Measurements from ENCODE around the gene ARID1A. TPM values are rescaled to one million over a fixed set of nuclear protein-coding genes. Genes with fewer than 3 reads are reported as not detected.

Gene ARID1A
- total and polyA plus RNA-seq, 2 experiments from 2014 or later = 50.0 to 104 TPM

DNA sequence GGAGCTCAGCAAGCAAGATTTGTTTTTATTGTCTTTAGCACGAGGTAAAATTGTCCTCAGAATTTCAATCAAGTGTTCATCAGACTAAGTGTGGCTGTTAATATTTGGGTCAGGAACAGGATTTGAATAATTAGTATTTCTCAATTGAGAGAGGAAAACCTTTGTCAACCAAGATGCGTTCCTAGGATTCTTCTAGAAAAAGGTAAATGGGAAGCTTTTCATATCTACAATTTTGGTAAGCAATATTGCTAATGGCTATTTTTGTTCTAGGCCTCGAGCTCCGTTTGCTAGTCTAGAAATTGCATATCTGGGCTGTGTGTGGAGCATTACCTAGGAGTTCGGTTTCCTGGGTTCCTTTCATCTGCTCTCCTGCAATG is 87.8 kb downstream of the ARID1A start (continued):
- TF ChIP-seq, protein P1, sequence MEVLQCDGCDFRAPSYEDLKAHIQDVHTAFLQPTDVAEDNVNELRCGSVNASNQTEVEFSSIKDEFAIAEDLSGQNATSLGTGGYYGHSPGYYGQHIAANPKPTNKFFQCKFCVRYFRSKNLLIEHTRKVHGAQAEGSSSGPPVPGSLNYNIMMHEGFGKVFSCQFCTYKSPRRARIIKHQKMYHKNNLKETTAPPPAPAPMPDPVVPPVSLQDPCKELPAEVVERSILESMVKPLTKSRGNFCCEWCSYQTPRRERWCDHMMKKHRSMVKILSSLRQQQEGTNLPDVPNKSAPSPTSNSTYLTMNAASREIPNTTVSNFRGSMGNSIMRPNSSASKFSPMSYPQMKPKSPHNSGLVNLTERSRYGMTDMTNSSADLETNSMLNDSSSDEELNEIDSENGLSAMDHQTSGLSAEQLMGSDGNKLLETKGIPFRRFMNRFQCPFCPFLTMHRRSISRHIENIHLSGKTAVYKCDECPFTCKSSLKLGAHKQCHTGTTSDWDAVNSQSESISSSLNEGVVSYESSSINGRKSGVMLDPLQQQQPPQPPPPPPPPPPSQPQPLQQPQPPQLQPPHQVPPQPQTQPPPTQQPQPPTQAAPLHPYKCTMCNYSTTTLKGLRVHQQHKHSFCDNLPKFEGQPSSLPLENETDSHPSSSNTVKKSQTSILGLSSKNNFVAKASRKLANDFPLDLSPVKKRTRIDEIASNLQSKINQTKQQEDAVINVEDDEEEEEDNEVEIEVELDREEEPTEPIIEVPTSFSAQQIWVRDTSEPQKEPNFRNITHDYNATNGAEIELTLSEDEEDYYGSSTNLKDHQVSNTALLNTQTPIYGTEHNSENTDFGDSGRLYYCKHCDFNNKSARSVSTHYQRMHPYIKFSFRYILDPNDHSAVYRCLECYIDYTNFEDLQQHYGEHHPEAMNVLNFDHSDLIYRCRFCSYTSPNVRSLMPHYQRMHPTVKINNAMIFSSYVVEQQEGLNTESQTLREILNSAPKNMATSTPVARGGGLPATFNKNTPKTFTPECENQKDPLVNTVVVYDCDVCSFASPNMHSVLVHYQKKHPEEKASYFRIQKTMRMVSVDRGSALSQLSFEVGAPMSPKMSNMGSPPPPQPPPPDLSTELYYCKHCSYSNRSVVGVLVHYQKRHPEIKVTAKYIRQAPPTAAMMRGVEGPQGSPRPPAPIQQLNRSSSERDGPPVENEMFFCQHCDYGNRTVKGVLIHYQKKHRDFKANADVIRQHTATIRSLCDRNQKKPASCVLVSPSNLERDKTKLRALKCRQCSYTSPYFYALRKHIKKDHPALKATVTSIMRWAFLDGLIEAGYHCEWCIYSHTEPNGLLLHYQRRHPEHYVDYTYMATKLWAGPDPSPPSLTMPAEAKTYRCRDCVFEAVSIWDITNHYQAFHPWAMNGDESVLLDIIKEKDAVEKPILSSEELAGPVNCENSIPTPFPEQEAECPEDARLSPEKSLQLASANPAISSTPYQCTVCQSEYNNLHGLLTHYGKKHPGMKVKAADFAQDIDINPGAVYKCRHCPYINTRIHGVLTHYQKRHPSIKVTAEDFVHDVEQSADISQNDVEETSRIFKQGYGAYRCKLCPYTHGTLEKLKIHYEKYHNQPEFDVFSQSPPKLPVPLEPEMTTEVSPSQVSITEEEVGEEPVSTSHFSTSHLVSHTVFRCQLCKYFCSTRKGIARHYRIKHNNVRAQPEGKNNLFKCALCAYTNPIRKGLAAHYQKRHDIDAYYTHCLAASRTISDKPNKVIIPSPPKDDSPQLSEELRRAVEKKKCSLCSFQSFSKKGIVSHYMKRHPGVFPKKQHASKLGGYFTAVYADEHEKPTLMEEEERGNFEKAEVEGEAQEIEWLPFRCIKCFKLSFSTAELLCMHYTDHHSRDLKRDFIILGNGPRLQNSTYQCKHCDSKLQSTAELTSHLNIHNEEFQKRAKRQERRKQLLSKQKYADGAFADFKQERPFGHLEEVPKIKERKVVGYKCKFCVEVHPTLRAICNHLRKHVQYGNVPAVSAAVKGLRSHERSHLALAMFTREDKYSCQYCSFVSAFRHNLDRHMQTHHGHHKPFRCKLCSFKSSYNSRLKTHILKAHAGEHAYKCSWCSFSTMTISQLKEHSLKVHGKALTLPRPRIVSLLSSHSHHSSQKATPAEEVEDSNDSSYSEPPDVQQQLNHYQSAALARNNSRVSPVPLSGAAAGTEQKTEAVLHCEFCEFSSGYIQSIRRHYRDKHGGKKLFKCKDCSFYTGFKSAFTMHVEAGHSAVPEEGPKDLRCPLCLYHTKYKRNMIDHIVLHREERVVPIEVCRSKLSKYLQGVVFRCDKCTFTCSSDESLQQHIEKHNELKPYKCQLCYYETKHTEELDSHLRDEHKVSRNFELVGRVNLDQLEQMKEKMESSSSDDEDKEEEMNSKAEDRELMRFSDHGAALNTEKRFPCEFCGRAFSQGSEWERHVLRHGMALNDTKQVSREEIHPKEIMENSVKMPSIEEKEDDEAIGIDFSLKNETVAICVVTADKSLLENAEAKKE (CRISPR knock-in tag; IDR thresholded peaks at IDR 0.05) = no peak
- TF ChIP-seq CREB1 (CRISPR knock-in tag; IDR thresholded peaks at IDR 0.05; ENCODE audit: low read depth) = no peak
- no peak for TF ChIP-seq ZNF114 (CRISPR knock-in tag; IDR thresholded peaks at IDR 0.05)
- no peak for TF ChIP-seq EZH2phosphoT487 (IDR thresholded peaks at IDR 0.05; ENCODE audit: unreplicated experiment)
- no peak for TF ChIP-seq POLR2AphosphoS5 (IDR thresholded peaks at IDR 0.05; ENCODE audit: low read depth)
- no peak for TF ChIP-seq JUNB (IDR thresholded peaks at IDR 0.05; ENCODE audit: unreplicated experiment)
- TF ChIP-seq STAT1 (IDR thresholded peaks at IDR 0.05; ENCODE audit: unreplicated experiment) = no peak
- TF ChIP-seq, protein P2, sequence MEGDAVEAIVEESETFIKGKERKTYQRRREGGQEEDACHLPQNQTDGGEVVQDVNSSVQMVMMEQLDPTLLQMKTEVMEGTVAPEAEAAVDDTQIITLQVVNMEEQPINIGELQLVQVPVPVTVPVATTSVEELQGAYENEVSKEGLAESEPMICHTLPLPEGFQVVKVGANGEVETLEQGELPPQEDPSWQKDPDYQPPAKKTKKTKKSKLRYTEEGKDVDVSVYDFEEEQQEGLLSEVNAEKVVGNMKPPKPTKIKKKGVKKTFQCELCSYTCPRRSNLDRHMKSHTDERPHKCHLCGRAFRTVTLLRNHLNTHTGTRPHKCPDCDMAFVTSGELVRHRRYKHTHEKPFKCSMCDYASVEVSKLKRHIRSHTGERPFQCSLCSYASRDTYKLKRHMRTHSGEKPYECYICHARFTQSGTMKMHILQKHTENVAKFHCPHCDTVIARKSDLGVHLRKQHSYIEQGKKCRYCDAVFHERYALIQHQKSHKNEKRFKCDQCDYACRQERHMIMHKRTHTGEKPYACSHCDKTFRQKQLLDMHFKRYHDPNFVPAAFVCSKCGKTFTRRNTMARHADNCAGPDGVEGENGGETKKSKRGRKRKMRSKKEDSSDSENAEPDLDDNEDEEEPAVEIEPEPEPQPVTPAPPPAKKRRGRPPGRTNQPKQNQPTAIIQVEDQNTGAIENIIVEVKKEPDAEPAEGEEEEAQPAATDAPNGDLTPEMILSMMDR (conservative IDR thresholded peaks at IDR 0.05; ENCODE audit: low read depth in 2 of 2) = no peak
- no peak for TF ChIP-seq NANOG (IDR thresholded peaks at IDR 0.05; ENCODE audit: borderline replicate concordance)

Data from GM23338 (cell line).